Measurements from ENCODE around the gene VTI1B. TPM values are rescaled to one million over a fixed set of nuclear protein-coding genes. Genes with fewer than 3 reads are reported as not detected.

The VTI1B gene
- total RNA-seq, 2 donors from 2014 or later, result 41.2 to 48.1 TPM

DNA sequence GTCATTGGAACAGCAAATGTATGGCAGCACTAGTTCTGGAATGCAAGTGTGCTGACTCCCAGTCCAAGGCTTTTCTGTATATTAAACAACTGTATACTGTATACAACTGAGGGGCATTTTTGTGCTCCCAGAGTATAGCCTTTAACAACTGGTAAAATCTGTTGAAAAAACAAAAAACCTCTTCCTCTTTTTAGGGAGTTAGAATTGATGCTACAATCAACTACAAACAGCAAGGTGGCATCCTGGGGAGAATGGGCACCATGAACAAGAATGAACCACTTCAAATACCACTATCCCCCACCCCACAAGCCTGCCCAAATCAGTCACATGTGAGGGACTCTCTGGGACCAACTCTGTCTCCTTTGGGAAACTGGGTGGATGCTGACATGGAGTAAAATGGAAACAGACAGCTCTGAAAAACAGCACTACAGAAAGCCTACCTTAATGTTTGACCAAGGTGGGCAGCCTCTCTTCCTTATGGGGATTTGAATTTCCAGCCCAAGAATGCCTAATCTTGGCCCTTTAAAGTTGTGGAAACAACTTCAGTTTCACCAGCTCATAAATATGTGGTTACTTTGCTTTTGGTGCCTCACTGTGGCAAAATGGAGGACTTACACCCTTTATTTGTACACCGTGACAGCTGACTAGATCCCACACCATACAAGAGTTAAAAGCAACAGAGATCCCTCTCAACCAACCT is 7.5 kb downstream of the VTI1B start:
- no peaks in the 10 kb centered on the region for H3K9me3 ChIP-seq (ENCODE audit: control insufficient read depth, low read length, poor library complexity, severe bottlenecking)
- H3K4me1 Mint-ChIP-seq, result peaks cover 37% of the 10 kb centered on the region
- no peaks in the 10 kb centered on the region for H3K36me3 Mint-ChIP-seq (ENCODE audit: low read depth)
- DNase-seq, result peak in 1 of 3 donors; percentile 24
- ATAC-seq, result peak; percentile 91
- peak overlapping the region; percentile 86 for H3K27ac Mint-ChIP-seq
- no peaks in the 10 kb centered on the region for H3K27me3 Mint-ChIP-seq
- H3K4me3 Mint-ChIP-seq, result peak overlapping the region; percentile 2

- Mint-ChIP-seq H3K27ac (peak overlapping the region; percentile 86), H3K27me3 (no peaks in the 10 kb centered on the region), H3K36me3 (ENCODE audit: low read depth) (no peaks in the 10 kb centered on the region), H3K4me1 (peaks cover 32% of the 10 kb centered on the region), H3K4me3 (no peak overlapping the region)
- ATAC-seq (no peak), DNase-seq (no peak)
- no peaks in the 10 kb centered on the region for H3K9me3 ChIP-seq (ENCODE audit: control insufficient read depth, low read length, poor library complexity, severe bottlenecking)
Measured at GRCh38 chr14:67665868-67666267, 8.6 kb downstream of the VTI1B start.

DNA sequence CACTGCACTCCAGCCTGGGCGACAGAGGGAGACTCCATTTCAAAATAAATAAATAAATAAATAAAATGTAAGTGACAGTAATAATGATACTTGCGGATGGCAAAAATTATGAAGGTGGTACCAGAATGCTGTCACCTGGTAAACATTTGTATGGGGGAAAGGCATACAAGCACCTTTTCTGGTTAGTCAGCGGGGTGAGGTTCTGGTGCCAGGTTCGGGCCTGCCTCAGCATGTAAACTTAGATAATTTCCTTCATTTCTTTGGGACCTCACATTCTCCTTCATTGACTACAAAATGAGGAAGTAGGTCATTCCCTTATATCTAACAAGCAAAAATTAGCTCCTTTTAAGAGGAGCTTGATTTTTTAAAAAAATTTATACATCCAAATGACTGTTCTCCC is 10.8 kb downstream of the VTI1B start:
- ATAC-seq (no peak), DNase-seq (no peak)
- no peaks in the 10 kb centered on the region for H3K9me3 ChIP-seq (ENCODE audit: control insufficient read depth, low read length, poor library complexity, severe bottlenecking)
- Mint-ChIP-seq H3K36me3 (ENCODE audit: low read depth) (peaks cover under 1% of the 10 kb centered on the region), H3K27me3 (no peaks in the 10 kb centered on the region), H3K27ac (peak overlapping the region; percentile 27), H3K4me3 (no peak overlapping the region), H3K4me1 (peaks cover 19% of the 10 kb centered on the region)

DNA sequence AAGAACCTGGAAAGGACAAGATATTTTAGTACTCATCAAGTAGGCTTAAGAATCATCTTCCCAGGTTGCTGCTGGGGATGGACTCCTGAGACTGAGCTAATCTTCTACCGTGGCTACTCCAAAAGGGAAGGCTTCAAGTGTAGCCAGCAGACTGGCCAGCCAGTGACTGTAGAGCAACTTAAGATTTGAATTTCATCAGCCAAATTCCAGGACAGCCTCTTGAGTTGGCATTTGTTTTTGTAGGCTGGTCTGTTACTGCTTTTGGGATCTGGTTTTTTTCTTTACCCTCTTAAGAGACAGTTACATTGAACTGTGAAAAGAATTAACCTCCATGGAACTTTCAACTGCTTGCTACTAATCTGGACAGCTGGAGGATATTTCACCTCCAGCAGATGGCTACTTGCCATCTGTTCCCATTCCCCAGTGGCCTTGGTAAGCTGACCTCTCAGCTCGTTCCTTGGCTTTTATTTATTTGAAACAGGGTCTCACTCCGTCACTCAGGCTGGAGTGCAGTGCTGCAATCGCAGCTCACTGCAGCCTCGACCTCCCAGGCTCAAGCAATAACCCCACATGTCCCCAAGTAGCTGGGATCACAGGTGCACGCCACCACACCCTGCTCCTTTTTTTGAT is 20.7 kb downstream of the VTI1B start:
- peaks cover 4% of the 10 kb centered on the region for H3K36me3 Mint-ChIP-seq (ENCODE audit: low read depth)
- DNase-seq, result no peak
- no peak overlapping the region for H3K27ac Mint-ChIP-seq
- H3K4me1 Mint-ChIP-seq, result peaks cover 2% of the 10 kb centered on the region
- ATAC-seq, result no peak
- no peak overlapping the region for H3K4me3 Mint-ChIP-seq
- H3K9me3 ChIP-seq (ENCODE audit: control insufficient read depth, low read length, poor library complexity, severe bottlenecking), result no peaks in the 10 kb centered on the region
- H3K27me3 Mint-ChIP-seq, result no peaks in the 10 kb centered on the region

- DNase-seq (no peak), ATAC-seq (no peak)
- Mint-ChIP-seq H3K27me3 (no peaks in the 10 kb centered on the region), H3K4me1 (no peaks in the 10 kb centered on the region), H3K27ac (peak overlapping the region; percentile 32), H3K4me3 (no peak overlapping the region), H3K36me3 (ENCODE audit: low read depth) (peaks cover 2% of the 10 kb centered on the region)
- H3K9me3 ChIP-seq (ENCODE audit: control insufficient read depth, low read length, poor library complexity, severe bottlenecking), result no peaks in the 10 kb centered on the region
Measured at GRCh38 chr14:67652189-67652588, 22.2 kb downstream of the VTI1B start.

DNA sequence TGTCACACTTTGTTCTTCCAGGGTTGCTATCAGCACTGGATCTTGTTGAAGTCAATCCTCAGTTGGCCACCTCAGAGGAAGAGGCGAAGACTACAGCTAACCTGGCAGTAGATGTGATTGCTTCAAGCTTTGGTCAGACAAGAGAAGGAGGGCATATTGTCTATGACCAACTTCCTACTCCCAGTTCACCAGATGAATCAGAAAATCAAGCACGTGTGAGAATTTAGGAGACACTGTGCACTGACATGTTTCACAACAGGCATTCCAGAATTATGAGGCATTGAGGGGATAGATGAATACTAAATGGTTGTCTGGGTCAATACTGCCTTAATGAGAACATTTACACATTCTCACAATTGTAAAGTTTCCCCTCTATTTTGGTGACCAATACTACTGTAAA is 23.7 kb downstream of the VTI1B start:
- Mint-ChIP-seq H3K36me3 (ENCODE audit: low read depth) (peaks cover 2% of the 10 kb centered on the region), H3K4me3 (peak overlapping the region; percentile 28), H3K27me3 (no peaks in the 10 kb centered on the region), H3K27ac (no peak overlapping the region), H3K4me1 (no peaks in the 10 kb centered on the region)
- no peak for DNase-seq
- no peak for ATAC-seq
- no peaks in the 10 kb centered on the region for H3K9me3 ChIP-seq (ENCODE audit: control insufficient read depth, low read length, poor library complexity, severe bottlenecking)

DNA sequence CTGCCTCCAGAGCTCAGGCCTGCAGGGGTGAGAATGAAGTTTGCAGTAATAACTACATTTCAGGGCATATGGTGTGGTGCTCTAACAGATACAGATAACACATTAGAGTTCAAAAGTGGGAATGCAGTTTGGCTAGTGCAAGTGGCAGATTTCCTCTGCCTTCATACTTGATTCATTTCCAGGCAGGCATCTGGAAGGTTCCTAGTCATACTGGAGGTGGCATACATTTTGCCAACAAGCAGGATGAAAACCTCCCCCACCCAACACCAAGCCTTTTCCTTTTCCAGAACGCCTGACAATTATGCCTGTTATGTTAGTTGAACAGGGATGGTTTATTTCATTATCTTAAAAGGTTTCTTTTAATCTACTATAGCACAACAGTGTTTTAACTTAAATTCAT is 24.3 kb downstream of the VTI1B start:
- Mint-ChIP-seq H3K4me1 (no peaks in the 10 kb centered on the region), H3K27me3 (no peaks in the 10 kb centered on the region), H3K27ac (no peak overlapping the region), H3K4me3 (peak overlapping the region; percentile 28), H3K36me3 (ENCODE audit: low read depth) (peaks cover 2% of the 10 kb centered on the region)
- no peaks in the 10 kb centered on the region for H3K9me3 ChIP-seq (ENCODE audit: control insufficient read depth, low read length, poor library complexity, severe bottlenecking)
- ATAC-seq (no peak), DNase-seq (no peak)

DNA sequence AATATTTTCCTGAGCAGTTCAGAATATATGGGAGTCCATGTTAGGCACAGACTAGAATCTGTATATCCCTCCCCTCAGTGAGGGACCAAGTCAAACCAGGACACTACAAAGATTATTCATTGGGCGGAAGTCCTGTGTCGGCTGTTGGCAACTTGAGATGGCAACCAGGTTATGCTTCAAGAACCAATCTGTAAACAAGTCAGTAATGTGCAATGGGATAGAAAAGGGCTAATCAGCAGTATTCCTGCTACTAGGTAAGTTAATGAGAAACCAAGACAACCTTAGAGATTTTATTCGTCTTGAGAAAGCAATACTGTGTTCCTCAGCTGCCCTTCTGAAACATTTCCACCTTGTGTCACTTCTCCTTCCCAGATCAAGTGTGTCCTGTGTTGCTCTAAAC is 28.3 kb downstream of the VTI1B start:
- Mint-ChIP-seq H3K36me3 (ENCODE audit: low read depth) (peaks cover 1% of the 10 kb centered on the region), H3K27me3 (no peaks in the 10 kb centered on the region), H3K4me1 (peaks cover 6% of the 10 kb centered on the region), H3K4me3 (no peak overlapping the region), H3K27ac (peak overlapping the region; percentile 21)
- DNase-seq (no peak), ATAC-seq (no peak)
- no peaks in the 10 kb centered on the region for H3K9me3 ChIP-seq (ENCODE audit: control insufficient read depth, low read length, poor library complexity, severe bottlenecking)

GRCh38 chr14:67645414-67645813 is 29.0 kb downstream of the VTI1B start:
- Mint-ChIP-seq H3K27me3 (no peaks in the 10 kb centered on the region), H3K4me3 (no peak overlapping the region), H3K4me1 (peaks cover 6% of the 10 kb centered on the region), H3K27ac (no peak overlapping the region), H3K36me3 (ENCODE audit: low read depth) (no peaks in the 10 kb centered on the region)
- no peaks in the 10 kb centered on the region for H3K9me3 ChIP-seq (ENCODE audit: control insufficient read depth, low read length, poor library complexity, severe bottlenecking)
- DNase-seq (no peak), ATAC-seq (no peak)

GRCh38 chr14:67644428-67644827 is 30.0 kb downstream of the VTI1B start:
- Mint-ChIP-seq H3K27me3 (no peaks in the 10 kb centered on the region), H3K27ac (no peak overlapping the region), H3K36me3 (ENCODE audit: low read depth) (no peaks in the 10 kb centered on the region), H3K4me3 (no peak overlapping the region), H3K4me1 (peaks cover 6% of the 10 kb centered on the region)
- no peak for DNase-seq
- no peak for ATAC-seq
- no peaks in the 10 kb centered on the region for H3K9me3 ChIP-seq (ENCODE audit: control insufficient read depth, low read length, poor library complexity, severe bottlenecking)

DNA sequence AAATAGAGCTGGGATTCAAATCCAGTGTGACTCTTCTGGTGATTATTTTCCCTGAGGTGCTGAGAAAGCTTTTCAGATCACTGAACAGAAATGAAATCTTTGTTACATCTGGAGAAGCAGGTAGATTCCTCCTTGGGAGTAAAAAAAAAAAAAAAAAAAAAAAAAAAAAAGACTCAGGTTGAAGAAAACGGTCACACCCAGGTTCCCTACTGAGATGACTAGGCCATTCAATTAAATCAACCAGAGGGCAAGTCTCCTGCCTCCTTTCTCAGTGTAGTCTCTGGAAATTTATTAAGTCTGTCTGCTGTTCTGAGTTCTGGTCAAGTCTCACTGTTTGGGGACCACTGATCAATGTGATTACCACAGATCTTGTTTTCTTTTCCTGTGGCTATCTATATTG is 30.7 kb downstream of the VTI1B start:
- Mint-ChIP-seq H3K27me3 (no peaks in the 10 kb centered on the region), H3K27ac (no peak overlapping the region), H3K36me3 (ENCODE audit: low read depth) (no peaks in the 10 kb centered on the region), H3K4me3 (no peak overlapping the region), H3K4me1 (peaks cover 6% of the 10 kb centered on the region)
- DNase-seq (no peak), ATAC-seq (no peak)
- no peaks in the 10 kb centered on the region for H3K9me3 ChIP-seq (ENCODE audit: control insufficient read depth, low read length, poor library complexity, severe bottlenecking)

DNA sequence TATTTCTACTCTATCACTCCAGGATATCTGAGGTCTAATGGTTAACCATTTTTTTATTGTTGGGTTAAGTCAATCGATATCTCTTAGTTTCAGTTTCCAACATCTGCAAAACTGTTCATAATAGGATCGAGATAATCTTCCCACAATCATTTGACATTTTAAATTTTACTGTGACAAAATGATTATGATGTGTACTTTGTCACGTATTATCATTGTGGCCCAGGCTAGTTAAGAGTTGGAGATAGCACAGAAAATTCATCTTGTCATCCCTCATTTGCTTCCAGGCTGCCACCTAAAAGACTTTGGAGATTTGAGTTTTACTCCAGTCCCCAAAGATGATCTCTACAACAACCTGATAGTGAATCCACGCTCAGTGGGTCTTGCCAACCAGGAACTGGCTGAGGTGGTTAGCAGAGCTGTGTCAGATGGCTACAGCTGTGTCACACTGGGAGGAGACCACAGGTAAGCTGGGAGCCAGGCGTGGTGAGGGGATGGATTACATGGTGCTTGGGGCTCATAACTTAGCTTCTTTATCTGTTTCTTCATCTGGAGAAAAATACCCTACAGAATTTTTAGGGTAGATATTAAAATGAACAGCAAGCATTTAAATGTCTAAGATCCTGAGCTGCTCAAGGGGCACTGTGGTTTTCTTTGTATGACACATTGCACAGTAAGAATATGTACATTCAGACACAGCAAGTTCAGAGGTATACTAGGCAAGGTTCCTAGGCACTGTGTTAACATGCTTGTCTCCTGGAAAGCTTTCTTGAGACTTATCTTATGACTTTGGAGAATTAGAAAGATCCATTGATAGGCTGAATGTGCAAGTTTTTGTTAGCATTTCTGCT is 32.3 kb downstream of the VTI1B start:
- ATAC-seq (peak; percentile 30), DNase-seq (no peak)
- no peaks in the 10 kb centered on the region for H3K9me3 ChIP-seq (ENCODE audit: control insufficient read depth, low read length, poor library complexity, severe bottlenecking)
- peak overlapping the region; percentile 3 for H3K27ac Mint-ChIP-seq
- no peak overlapping the region for H3K4me3 Mint-ChIP-seq
- peaks cover 6% of the 10 kb centered on the region for H3K4me1 Mint-ChIP-seq
- no peaks in the 10 kb centered on the region for H3K27me3 Mint-ChIP-seq
- no peaks in the 10 kb centered on the region for H3K36me3 Mint-ChIP-seq (ENCODE audit: low read depth)

DNA sequence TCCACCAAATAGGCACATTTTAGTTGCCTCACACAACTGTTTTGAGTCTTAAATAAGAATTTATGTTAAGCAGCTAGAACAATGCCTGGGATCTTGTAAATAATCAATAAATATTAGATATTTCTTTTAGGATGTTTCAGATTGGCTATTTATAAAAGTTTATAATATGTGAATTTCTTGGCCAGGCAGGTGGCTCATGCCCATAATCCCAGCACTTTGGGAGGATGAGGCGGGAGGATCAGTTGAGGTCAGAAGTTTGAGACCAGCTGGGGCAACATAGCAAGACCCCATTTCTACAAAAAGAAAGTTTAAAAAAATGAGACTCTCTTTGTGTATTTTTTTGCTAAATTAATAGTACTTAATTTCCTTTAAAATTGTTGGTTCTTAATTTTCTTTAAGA is 33.0 kb downstream of the VTI1B start:
- Mint-ChIP-seq H3K4me3 (no peak overlapping the region), H3K27ac (no peak overlapping the region), H3K36me3 (ENCODE audit: low read depth) (no peaks in the 10 kb centered on the region), H3K27me3 (no peaks in the 10 kb centered on the region), H3K4me1 (peaks cover 6% of the 10 kb centered on the region)
- DNase-seq (no peak), ATAC-seq (no peak)
- H3K9me3 ChIP-seq (ENCODE audit: control insufficient read depth, low read length, poor library complexity, severe bottlenecking), result no peaks in the 10 kb centered on the region

All from T-helper 17 cell (primary cell).